Mammary epithelial cell (primary cell): ENCODE results near the gene COCH.

Experiments used
- CTCF ChIP-seq, 2 donors: IDR thresholded peaks in 1 of 2; conservative IDR thresholded peaks in 1 of 2; 2 replicates each; pipeline ENCODE4 v1.5.1; 2011 to 2012; ENCODE audit warnings: inconsistent platforms in 2 of 2, low read length in 2 of 2, mild to moderate bottlenecking in 2 of 2, control low read depth in 1 of 2, low read depth in 1 of 2; ENCODE audit not compliant: insufficient read depth in 1 of 2; ENCODE audit errors: extremely low read depth in 1 of 2
- EZH2 ChIP-seq: IDR thresholded peaks from 2 replicates; pipeline ENCODE4 v1.6.1; 2012; ENCODE audit warnings: low read length, inconsistent platforms, borderline replicate concordance

- TF ChIP-seq CTCF (conservative IDR thresholded peaks at IDR 0.05 in 1 of 2, IDR thresholded peaks at IDR 0.05 in 1 of 2; ENCODE audit: extremely low read depth in 1 of 2, insufficient read depth in 1 of 2, low read depth in 1 of 2, low read length in 2 of 2) (no peak), EZH2 (no peak)
These were observed 19.5 kb downstream of the COCH start for GRCh38 chr14:30893819-30894218.
